ENCODE results near the gene ZCWPW1.

Gene ZCWPW1

DNA sequence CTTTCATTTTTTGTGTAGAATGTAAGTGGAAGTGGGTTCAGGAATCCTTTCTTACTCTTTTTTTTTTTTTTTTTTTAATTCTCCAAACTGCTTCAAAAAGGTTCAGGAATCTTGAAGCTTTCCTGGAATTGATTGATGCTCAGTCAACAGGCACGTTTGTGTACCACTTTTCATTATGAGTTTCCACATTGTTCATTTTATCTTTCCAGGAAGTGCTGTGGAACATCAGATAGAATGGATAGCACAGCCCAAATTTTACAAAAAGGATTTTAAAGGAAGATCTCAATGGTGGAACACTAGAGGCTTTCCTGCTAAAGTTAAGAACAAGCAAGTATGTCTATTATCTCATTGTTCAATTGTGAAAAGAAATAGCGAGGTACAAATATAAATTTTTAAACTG lies 9.7 kb upstream of the ZCWPW1 start:
- Histone ChIP-seq H3K9me3 (no peaks in the 10 kb centered on the region), H3K4me1 (no peaks in the 10 kb centered on the region; the same call in 1 of the 2 replicates), H3K4me3 (ENCODE audit: low read depth, low read length) (no peak overlapping the region), H3K36me3 (peaks cover 27% of the 10 kb centered on the region), H3K27me3 (no peaks in the 10 kb centered on the region)
- TF ChIP-seq CTCF (IDR thresholded peaks at IDR 0.05; ENCODE audit: low read depth, low read length), result no peak
- DNase-seq, result no peak

DNA sequence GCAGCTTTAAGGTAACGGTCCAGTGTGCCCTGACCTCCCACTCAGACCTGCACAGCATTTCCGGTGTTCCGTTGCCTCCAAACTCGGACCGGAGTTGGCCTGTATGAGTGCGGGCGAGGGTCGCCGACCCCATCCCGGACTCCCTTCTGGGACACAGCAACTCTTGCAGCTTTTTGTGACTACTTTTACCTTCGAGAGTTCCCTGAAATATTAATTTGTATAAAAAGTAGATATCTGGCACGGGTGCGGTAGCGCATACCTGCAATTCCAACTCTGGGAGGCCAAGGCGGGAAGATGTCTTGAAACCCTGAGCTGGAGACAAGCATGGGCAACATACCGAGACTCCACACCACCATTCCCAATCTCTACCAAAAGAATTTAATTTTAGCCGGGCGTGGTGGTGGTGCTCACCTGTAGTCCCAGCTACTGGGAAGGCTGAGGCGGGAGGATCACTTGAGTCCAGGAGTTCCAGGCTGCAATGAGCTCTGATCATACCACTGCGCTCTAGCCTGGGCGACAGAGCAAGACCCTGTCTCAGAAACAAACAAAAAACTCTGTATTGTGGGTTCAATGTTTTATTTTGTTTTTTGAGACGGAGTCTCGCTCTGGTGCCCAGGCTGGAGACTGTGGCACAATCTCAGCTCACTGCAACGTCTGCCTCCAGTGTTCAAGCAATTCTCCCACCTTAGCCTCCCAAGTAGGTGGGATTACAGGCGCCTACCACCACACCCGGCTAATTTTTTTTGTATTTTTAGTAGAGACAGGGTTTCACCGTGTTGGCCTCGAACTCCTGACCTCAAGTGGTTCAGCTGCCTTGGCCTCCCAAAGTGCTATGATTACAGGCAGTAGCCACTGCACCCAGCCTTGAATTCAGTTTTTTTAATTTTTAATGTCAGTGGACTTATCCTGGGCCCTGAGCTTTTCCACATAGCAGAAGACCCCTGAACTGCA lies 8.9 kb upstream of the ZCWPW1 start:
- Histone ChIP-seq H3K4me3 (ENCODE audit: low read depth, low read length) (no peak overlapping the region), H3K4me1 (no peaks in the 10 kb centered on the region; the same call in 1 of the 2 replicates), H3K36me3 (peaks cover 32% of the 10 kb centered on the region), H3K9me3 (no peaks in the 10 kb centered on the region), H3K27me3 (no peaks in the 10 kb centered on the region)
- TF ChIP-seq CTCF (IDR thresholded peaks at IDR 0.05; ENCODE audit: low read depth, low read length), result no peak
- DNase-seq, result no peak

GRCh38 chr7:100435401-100436304 lies 7.2 kb upstream of the ZCWPW1 start:
- peaks cover 44% of the 10 kb centered on the region for H3K36me3 ChIP-seq
- DNase-seq, result peak; percentile 30
- H3K4me3 ChIP-seq (ENCODE audit: low read depth, low read length), result peak overlapping the region; percentile 89
- H3K27me3 ChIP-seq, result no peaks in the 10 kb centered on the region
- no peaks in the 10 kb centered on the region for H3K9me3 ChIP-seq
- H3K4me1 ChIP-seq, result no peaks in the 10 kb centered on the region; the same call in 1 of the 2 replicates
- TF ChIP-seq CTCF (IDR thresholded peaks at IDR 0.05; ENCODE audit: low read depth, low read length), result no peak

DNA sequence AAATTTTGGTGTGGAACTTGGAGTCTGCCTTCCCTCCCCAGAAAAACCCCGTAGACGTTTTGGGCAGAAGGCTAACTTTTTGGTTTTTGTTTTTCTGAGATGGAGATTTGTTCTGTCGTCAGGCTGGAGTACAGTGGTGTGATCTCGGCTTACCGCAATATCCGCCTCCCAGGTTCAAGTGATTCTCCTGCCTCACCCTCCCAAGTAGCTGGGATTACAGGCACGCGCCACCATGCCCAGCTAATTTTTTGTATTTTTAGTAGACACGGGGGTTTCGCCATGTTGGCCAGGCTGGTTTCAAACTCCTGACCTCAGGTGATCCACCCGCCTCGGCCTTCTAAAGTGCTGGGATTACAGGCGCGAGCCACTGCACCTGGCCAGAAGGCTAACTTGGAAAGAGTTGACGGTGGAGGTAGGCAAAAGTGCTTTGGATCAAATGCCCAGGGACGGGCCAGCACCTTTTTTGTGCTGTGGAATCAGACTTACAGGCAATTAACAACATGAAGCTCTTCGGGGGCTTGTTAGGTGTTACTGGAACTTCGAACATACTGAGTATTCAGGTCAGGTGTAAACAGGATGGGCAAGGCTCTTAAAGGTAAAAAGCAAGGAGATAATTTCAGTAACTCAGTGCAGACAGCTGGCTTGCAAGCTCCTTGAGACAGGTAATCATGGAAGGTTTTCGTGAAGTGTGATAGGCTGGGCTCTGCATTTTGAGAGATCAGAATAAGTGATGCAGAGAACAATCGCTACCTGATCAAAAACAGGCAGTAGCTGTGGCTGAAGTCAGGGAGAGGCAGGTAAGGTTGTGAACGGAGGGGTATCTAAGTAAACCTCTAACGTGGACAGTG lies 6.0 kb upstream of the ZCWPW1 start:
- H3K9me3 ChIP-seq, result no peaks in the 10 kb centered on the region
- H3K27me3 ChIP-seq, result no peaks in the 10 kb centered on the region
- H3K36me3 ChIP-seq, result peaks cover 47% of the 10 kb centered on the region
- no peak for DNase-seq
- H3K4me3 ChIP-seq (ENCODE audit: low read depth, low read length), result peak overlapping the region; percentile 89
- no peak for TF ChIP-seq CTCF (IDR thresholded peaks at IDR 0.05; ENCODE audit: low read depth, low read length)
- no peaks in the 10 kb centered on the region; the same call in 1 of the 2 replicates for H3K4me1 ChIP-seq

DNA sequence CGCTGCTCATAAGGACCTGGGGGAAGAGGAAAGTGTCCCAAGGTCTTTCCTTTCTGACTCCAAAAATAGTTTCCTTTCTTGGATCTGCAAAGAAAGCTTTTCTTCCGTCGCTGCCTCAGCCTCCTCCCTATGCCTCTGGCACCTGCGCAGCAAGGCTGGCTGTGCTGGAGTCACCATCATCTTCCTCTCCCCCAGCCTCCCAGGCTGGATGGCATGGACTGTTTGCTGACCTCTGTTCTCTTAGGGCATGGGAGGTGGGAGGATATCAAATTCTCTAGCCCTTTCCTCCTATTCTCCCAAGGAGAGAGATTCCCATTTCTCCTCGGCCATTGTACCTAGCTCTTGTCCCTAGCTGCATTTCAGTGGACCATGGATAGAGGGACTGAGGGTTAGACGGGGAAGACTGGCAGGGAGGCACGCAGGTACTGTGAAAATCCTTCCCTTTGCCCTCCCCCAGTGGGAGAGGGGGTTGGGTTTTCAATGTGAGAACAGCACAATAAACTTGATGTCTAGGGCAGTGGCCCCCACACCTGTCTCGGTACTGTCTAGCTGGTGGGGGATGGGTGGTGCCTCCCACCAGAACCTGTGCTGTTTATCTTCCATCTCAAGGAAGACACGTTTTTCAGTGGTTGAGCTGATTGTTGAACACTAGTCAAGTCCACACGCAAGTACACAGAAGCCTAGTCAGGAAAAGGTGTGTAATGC lies 5.2 kb upstream of the ZCWPW1 start:
- DNase-seq, result no peak
- H3K36me3 ChIP-seq, result peaks cover 47% of the 10 kb centered on the region
- H3K4me3 ChIP-seq (ENCODE audit: low read depth, low read length), result no peak overlapping the region
- H3K27me3 ChIP-seq, result no peaks in the 10 kb centered on the region
- no peaks in the 10 kb centered on the region; the same call in 1 of the 2 replicates for H3K4me1 ChIP-seq
- H3K9me3 ChIP-seq, result no peaks in the 10 kb centered on the region
- no peak for TF ChIP-seq CTCF (IDR thresholded peaks at IDR 0.05; ENCODE audit: low read depth, low read length)

All from BE2C (cell line).